ENCODE data around the gene EHBP1L1. TPM values are rescaled to one million over a fixed set of nuclear protein-coding genes. Genes with fewer than 3 reads are reported as not detected.

EHBP1L1 gene
- polyA plus RNA-seq, 3 donors, result 29.6 to 507 (median 42.6) TPM

DNA sequence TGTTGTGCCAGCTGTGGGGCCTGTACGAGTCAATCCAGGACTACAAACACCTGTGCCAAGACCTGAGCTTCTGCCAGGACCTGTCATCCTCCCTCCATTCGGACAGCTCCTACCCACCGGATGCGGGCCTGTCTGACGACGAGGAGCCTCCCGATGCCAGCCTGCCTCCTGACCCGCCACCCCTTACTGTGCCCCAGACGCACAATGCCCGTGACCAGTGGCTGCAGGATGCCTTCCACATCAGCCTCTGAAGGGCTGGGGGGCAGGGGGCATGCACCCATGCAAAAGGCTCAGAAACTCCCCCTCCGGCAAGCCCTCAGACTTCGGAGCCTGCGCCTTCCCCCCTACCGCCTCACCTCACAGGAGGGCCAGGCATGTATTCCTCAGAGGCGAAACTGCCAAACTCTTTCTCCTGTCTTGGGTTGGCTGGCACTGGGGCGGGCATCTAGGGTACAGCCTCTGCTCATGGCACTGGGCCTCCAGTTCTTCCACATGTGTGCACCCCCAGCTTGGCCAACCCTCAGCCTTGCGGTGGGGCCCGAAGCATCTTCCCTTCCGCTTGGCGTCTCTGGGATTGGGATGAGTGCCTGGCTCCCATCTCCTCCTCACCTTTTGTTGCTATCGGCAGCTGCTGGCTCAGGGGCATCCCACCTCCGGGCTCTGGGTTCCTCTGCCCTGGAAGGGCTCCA is 2.3 kb upstream of the EHBP1L1 start:
- peaks cover 10 to 20% of the 10 kb centered on the region in 2 donors for H3K36me3 Mint-ChIP-seq
- H3K36me3 ChIP-seq (replicated peaks in 1 of 2; ENCODE audit: control insufficient read depth in 1 of 2, insufficient read depth in 2 of 2, low read length in 2 of 2), result peaks cover 5 to 7% of the 10 kb centered on the region in 2 donors
- H3K4me3 Mint-ChIP-seq, result peak overlapping the region; percentile 77 to 86
- H3K4me2 ChIP-seq (replicated peaks; ENCODE audit: extremely low read depth, low read length, poor library complexity, severe bottlenecking), result peak overlapping the region; percentile 97
- H3K79me2 ChIP-seq (ENCODE audit: insufficient read depth, low read length), result peaks cover 78% of the 10 kb centered on the region
- peak overlapping the region; percentile 80 to 93 (median 88) for H3K27ac Mint-ChIP-seq
- H3K27me3 Mint-ChIP-seq (ENCODE audit: low read depth in 3 of 3), result no peaks in the 10 kb centered on the region
- no peak for DNase-seq
- H3K9me3 Mint-ChIP-seq, result peaks cover 0 to 2% (median 0%) of the 10 kb centered on the region in 7 donors
- H3K4me1 ChIP-seq (ENCODE audit: control insufficient read depth in 1 of 2, insufficient read depth in 2 of 2, low read length in 2 of 2), result peaks cover 65 to 77% of the 10 kb centered on the region in 2 donors
- no peaks in the 10 kb centered on the region for H3K9me3 ChIP-seq (replicated peaks in 1 of 2; ENCODE audit: control insufficient read depth in 1 of 2, insufficient read depth in 1 of 2, low read length in 2 of 2)
- peak overlapping the region; percentile 63 to 100 (median 98) for H3K4me3 ChIP-seq (replicated peaks in 1 of 3; ENCODE audit: low read depth in 2 of 3, low read length in 3 of 3)
- TF ChIP-seq, protein P1, sequence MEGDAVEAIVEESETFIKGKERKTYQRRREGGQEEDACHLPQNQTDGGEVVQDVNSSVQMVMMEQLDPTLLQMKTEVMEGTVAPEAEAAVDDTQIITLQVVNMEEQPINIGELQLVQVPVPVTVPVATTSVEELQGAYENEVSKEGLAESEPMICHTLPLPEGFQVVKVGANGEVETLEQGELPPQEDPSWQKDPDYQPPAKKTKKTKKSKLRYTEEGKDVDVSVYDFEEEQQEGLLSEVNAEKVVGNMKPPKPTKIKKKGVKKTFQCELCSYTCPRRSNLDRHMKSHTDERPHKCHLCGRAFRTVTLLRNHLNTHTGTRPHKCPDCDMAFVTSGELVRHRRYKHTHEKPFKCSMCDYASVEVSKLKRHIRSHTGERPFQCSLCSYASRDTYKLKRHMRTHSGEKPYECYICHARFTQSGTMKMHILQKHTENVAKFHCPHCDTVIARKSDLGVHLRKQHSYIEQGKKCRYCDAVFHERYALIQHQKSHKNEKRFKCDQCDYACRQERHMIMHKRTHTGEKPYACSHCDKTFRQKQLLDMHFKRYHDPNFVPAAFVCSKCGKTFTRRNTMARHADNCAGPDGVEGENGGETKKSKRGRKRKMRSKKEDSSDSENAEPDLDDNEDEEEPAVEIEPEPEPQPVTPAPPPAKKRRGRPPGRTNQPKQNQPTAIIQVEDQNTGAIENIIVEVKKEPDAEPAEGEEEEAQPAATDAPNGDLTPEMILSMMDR (IDR thresholded peaks at IDR 0.05), result no peak
- peak overlapping the region; percentile 40 for H3K9ac ChIP-seq (ENCODE audit: insufficient read depth, low read length, poor library complexity, severe bottlenecking)
- WGBS (ENCODE audit: insufficient coverage), result 54% methylated on average over 21 of the region's 22 CpGs
- peaks cover 60% of the 10 kb centered on the region for H3K4me1 Mint-ChIP-seq
- intact Hi-C loops (cut with micrococcal nuclease), result loop anchor here (2.0 to 10.0 kb wide), 2 partner anchors 33 to 549 kb away; partner anchors contain the start of gene SNX15 (in 1 of the 2)
- H4K20me1 ChIP-seq (ENCODE audit: insufficient read depth, low read length), result peaks cover 62% of the 10 kb centered on the region
- H2AFZ ChIP-seq (ENCODE audit: insufficient read depth, low read depth, low read length, poor library complexity, severe bottlenecking), result no peak overlapping the region
- H3K27me3 ChIP-seq (ENCODE audit: control insufficient read depth in 2 of 2, insufficient read depth in 2 of 2, low read length in 2 of 2), result no peaks in the 10 kb centered on the region
- peak overlapping the region; percentile 41 to 44 for H3K27ac ChIP-seq (ENCODE audit: low read depth in 1 of 2, low read length in 2 of 2)

DNA sequence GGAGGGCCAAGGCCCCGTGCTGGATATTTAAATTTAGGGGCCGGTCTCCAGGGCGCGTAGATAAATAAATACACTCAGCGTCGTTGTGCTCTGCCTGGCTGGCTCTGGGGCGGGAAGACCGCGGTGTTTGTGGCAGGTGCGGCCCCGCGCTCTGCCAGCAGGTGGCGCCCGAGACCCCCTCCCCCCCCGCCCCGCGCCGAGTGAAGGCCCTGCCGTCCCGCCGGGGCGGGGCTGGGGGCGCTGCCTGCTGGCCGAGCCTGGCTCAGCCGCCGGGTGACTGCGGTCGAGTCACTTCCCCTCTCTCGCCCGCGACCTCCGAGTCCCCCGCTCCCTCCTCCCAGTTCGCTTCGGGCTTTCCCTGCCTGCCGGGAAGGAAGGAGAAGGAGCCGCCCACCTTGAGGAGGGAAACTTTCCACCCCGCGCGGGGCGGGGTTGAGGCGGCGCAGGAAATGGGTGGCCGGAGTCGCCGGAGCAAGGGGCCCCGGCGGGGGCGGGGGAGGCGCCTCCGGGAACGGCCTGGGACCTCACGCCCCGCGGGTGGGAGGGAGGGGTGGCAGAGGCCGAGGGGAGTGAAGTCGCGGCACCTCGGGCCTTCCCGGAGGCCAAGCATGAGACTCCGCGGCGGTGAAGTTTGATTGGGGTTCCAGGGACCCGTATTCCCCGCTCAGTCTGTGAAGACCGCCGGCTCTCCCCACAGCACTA is 1.6 kb upstream of the EHBP1L1 start:
- Histone ChIP-seq H3K4me2 (replicated peaks; ENCODE audit: extremely low read depth, low read length, poor library complexity, severe bottlenecking) (peak overlapping the region; percentile 97), H3K9me3 (replicated peaks in 1 of 2; ENCODE audit: control insufficient read depth in 1 of 2, insufficient read depth in 1 of 2, low read length in 2 of 2) (no peaks in the 10 kb centered on the region), H2AFZ (ENCODE audit: insufficient read depth, low read depth, low read length, poor library complexity, severe bottlenecking) (peak overlapping the region; percentile 8), H3K4me1 (ENCODE audit: control insufficient read depth in 1 of 2, insufficient read depth in 2 of 2, low read length in 2 of 2) (peaks cover 65 to 77% of the 10 kb centered on the region in 2 donors), H3K27me3 (ENCODE audit: control insufficient read depth in 2 of 2, insufficient read depth in 2 of 2, low read length in 2 of 2) (no peaks in the 10 kb centered on the region), H3K36me3 (replicated peaks in 1 of 2; ENCODE audit: control insufficient read depth in 1 of 2, insufficient read depth in 2 of 2, low read length in 2 of 2) (peaks cover 12 to 13% of the 10 kb centered on the region in 2 donors), H3K79me2 (ENCODE audit: insufficient read depth, low read length) (peaks cover 78% of the 10 kb centered on the region), H3K9ac (ENCODE audit: insufficient read depth, low read length, poor library complexity, severe bottlenecking) (peak overlapping the region; percentile 80), H4K20me1 (ENCODE audit: insufficient read depth, low read length) (peaks cover 63% of the 10 kb centered on the region), H3K27ac (ENCODE audit: low read depth in 1 of 2, low read length in 2 of 2) (peak overlapping the region; percentile 85 to 90), H3K4me3 (replicated peaks in 1 of 3; ENCODE audit: low read depth in 2 of 3, low read length in 3 of 3) (peak overlapping the region; percentile 68 to 100 (median 98))
- TF ChIP-seq, protein P1 (IDR thresholded peaks at IDR 0.05), result peak; percentile 99
- peaks cover 10 to 23% of the 10 kb centered on the region in 2 donors for H3K36me3 Mint-ChIP-seq
- 0% methylated on average over 41 of the region's 67 CpGs for WGBS (ENCODE audit: insufficient coverage)
- peaks cover 0 to 2% (median 0%) of the 10 kb centered on the region in 7 donors for H3K9me3 Mint-ChIP-seq
- peaks cover 60% of the 10 kb centered on the region for H3K4me1 Mint-ChIP-seq
- H3K4me3 Mint-ChIP-seq, result peak overlapping the region; percentile 90 to 94
- peak; percentile 93 to 97 (median 95) for DNase-seq
- intact Hi-C loops (cut with micrococcal nuclease), result loop anchor here (2.0 to 10.0 kb wide), 2 partner anchors 33 to 549 kb away; partner anchors contain the start of gene SNX15 (in 1 of the 2)
- peak overlapping the region; percentile 93 to 99 (median 97) for H3K27ac Mint-ChIP-seq
- H3K27me3 Mint-ChIP-seq (ENCODE audit: low read depth in 3 of 3), result no peaks in the 10 kb centered on the region
